ENCODE data around the gene RBMS1.
A peak's percentile ranks its signal among the peaks of the same experiment; 100 is the strongest.

The RBMS1 gene

DNA sequence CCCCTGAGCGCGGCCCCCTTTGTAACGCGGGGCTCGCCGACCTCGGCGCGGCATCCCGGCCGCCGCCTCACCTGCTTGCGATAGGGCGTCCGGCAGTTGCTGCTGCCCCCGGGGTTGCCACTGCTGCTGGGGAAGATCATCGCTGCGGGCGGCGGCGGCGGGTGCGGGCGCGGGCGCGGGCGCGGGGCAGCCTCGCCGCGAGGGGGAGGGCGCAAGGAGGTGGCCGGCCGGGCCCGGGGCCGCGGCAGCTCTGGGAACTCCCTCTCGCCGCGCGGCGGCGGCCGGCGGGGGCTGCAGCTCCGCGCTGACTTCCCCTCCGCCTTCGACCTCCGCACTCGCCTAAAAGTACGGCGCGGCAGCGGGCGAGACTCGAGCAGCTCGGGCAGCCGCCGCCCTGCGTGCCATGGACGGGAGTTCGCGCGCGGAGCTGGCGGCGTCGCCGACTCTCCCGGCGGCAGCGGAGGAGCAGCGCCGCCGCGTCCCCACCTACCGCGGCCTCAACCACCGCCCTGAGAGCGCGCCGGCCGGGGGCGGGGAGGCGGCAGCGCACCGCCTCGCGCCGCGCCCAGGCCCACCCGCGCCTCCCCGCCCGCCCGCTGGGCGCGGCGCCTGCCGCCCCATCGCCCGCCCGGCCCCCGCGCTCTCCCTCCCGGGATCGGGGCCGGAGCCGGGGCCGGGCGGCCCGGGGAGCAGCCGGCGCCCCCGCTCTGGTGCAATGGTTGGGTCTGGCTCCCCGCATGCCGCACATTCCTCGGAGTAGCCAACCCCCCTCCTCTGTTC, 86.0 kb downstream of the RBMS1 start:
- DNase-seq, result peak; percentile 63

DNA sequence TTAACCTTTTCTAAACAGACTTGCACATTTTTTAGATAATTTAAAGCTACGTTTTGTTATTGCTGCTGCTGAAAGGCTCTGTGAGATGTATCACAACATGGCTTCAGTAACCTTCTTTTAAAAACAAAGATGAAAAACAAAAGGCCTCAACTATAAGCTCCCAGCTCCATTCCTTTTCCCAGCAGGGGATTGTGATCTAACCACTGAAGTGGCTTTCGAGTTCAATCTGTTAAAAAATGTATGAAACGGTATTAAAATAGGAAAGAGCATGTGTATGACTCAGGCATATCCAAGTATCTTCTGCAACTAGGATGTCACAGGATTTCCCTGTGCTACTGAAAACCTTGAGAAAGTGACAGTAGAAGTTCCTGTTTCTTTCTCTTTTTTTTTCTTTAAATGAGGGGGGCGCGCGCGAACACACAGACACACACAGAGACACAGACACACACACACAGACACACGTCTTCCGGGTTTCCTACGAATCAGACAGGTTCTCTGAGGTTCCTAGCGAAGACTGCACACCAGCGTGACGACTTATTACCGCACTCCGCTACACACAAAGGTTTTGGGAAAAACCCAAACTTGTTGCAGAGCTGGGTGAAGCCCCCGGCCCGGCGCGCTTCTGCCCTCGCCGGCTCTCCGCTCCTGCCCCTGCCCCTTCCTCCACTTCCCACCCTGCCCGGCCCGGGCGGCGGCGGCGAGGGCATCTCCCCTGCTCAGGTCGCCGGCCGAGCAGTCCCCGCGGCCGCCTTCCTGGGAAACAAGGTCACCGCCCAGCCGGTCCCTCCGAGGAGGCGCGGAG, 86.8 kb downstream of the RBMS1 start:
- peak; percentile 78 for DNase-seq

DNA sequence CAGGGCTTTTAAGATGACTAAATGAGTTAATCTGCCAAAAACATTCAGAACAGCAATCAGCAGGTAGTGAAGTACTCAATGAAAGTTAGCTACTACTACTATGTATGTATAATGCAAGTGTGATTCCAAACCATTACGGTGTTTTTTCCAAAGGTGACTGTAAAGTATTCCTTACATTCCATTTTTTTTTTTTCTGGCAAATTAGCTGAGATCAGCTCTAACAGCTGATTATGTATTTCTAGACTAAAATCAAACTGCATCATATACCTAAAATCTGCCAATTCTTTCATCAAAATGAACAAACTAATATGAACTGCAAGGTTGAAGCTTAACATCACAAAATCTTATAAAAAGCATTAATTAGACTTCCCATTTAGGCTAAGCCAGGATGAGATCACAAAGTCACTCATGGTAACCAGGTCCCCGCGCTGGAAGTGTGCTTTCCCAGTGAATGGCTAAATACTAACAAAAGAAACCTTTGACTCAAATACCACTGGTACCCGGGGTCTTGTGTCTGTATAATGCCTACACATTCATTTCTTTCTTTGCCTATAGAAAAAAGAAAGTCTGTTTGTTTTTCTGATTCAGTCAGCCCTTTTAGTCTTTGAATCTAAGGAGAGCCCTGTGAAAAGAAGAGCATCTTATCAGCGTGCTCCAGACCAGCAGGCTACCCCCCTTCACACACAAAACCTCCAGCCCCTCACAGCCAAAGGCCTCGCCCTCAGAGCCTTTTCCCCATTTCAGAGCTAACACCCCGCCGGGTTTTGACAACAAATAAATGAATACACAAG, 88.3 kb downstream of the RBMS1 start:
- no peak for DNase-seq

DNA sequence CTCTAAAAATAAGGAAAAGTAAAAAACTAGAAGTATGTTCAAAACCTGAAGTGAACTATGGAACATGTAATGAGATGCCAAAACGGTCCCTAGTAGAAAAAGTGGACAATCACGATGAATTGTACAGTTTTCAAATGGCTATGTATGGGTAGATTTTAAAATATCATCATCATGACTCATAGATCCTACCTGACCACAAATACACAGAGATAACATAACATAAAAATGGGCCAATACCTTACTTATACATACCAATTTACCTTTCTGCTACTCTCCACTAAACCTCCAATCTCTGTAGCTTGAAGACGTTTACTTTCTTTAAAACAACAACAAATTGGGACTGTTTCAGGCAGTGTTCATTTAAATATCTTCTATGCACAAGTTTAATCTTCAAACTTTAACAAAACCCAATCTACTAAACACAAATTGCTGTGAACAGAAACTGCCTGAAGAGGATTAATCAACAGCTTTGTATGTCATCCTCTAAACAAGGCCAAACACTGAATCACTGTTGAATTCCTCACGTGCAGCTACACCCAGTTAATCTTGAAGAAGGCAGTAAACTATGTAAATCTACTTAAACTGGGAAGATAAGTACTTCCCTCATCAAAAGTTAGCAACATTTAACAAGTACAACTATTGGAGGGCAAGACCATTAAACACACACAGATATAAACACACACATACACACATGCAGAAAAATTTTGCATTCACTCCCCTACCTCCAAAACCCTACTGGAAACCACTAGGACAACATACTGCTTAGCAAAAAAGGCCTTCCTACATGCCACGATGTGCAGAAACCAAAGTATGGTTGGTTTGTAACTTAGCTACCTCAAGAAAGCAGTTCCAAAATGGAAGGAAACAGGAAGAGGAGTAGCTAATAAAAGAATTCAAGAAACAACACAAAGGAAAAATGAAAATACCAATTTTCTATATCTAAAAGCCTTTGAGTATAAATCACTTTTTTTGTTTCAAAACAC, 90.3 kb downstream of the RBMS1 start:
- DNase-seq, result peak; percentile 70

DNA sequence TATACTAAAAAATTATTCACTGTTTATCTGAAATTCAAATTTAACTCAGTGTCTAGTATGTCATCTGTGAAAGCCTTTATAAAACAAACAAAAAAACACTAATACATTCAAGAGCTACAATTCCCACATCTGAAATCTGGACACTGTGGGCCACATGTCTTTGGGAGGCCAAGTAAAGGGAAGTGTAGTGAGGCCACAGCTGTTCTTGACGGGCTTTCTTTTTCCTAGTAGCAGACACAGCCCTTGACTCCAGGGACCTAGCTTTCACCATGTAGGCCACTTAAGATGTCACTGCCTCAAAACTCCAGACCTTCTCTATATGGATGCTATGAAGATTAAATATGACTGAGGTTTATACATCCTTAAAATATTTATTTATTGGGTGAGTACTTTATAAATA, 91.1 kb downstream of the RBMS1 start:
- DNase-seq, result no peak

DNA sequence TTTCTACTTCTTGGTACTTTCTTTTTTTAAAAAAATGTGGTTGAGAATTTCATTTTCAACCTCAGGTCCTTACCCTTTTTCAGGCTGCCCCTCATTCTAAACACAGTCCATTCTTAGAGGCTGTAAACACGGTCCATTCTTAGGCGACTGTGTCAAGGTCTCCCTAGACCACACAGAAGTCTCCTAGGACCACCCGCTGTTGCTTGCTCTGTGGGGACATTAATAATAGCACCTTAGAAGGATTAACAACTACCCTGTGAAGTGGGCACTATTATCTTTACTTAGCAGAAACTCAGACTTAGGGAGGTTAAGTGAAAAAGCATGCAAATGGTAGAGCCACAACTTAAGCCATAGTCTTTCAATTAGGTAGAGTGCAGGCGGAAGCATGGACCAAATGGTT, 91.7 kb downstream of the RBMS1 start:
- DNase-seq, result no peak

DNA sequence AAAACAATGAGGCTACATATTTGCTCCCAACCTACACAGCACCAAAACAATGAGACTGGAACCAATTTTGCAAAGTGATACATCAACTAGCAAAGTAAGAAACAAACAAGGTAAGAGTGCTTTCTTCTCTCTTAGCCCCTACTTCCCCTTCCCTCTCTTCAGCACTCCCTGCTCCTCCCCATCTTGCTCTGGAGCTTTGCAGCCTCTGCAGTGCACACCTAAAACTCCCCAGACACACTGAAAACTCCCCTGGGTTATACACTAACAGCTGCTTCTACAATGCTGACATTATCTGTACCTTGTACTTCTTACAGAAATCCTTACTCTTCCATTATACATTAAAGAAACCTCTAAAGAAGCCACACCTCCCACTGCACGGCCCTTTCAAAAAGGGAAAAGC, 93.7 kb downstream of the RBMS1 start:
- no peak for DNase-seq

DNA sequence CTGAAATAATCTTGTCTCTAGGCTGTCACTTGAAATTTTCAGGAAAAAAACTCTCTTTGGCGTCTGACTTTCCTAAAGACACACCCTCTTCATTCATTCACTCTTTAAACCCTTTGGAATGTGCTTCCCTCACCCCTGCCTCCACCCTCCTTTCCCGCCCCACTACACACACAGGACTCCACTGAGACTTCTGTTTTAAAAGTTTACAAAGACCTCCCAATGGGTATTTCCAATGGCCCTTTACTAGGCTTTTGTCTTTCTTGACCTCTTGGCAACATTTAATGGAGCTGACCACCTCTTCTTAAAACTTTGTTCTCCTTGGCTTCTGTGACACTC, 96.1 kb downstream of the RBMS1 start:
- DNase-seq, result peak; percentile 71

DNA sequence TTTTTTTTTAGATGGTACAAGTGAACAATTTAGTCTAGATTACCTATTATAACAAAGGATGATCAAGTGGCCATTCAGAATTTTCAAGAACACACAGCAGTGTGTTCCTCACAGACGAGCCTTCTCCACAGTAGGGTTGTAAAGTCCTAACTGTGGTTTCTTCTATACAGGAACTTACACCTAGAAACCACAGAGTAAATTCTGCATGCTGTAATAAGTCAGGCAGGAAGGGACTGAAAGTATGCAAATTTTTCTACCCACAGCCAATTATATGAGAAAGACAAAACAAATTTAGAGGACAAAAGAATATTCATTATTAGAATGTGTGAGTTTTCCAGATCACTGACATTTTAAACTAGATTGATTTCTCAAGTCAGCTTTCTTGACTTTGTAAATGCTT, 99.5 kb downstream of the RBMS1 start:
- no peak for DNase-seq

DNA sequence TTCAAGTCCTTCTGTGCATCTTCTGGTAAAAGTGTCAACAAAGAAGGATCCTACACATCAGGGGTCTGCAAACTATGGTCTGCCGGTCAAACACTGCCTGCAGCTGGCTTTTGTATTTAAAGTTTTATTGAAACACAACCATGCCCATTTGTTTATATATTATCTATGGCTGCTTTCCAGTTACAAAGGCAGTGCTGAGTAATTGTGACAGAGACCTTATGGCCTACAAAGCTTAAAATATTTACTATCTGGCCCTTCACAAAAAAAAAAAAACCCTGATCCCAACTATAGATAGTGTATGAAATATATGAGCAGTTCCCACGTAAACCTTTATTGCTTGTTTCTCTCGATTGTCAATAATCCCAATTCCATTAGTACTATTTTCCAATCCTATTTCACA, 101.4 kb downstream of the RBMS1 start:
- DNase-seq, result no peak

DNA sequence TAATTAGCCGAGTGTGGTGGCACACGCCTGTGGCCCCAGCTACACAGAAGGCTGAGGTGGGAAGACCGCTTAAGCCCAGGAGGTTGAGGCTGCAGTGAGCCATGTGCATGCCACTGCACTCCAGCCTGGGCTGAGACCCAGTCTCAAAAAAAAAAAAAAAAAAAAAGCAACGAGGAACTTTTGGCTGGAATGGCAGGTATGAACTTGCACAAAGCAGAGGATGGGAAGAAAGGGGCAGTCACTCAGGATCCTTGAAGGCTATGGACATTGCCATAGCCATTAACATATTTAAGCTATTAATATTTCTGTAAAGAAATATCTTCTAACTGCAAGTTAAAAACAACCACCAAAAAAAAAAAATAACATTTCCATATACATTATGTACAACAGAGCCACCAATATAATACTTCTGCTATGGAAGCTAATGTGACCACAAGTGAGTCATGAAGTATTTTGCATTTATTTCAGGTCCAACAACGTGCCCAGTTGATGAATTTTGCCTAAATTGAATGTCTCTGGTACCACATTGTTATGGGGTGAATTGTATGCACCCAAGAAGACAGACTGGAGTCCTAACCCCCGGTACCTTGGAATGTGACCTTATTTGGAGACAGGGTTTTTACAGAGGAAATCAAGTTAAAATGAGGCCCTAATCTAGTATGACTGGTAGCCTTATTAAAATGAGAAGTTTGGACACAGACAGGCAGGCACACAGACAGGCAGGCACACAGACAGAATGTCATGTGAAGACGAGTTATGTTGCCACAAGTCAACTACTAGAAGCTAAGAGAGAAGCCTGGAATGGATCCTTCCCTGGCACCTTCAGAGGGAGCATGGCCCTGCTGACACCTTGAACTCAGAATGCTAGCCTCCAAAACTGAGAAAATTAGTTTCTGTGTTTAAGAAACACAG, 102.8 kb downstream of the RBMS1 start:
- no peak for DNase-seq

DNA sequence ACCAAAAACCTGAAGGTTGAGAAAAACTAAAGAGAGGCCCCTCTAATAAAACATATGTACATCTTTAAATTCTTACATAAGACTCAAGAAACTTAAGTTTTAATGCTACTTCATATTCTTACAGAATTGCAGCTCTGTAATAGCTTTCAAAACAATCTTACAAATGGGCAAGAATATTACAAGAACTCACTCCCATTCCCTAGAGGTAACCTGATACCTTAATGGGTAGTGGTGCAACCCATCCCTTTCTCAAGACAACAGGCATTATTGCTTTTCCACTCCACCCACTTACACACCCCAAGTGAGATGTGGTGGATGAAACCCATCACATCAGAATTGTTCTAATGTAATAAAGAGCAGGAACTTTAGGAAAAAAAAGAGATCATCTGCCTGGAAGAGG, 103.7 kb downstream of the RBMS1 start:
- no peak for DNase-seq

DNA sequence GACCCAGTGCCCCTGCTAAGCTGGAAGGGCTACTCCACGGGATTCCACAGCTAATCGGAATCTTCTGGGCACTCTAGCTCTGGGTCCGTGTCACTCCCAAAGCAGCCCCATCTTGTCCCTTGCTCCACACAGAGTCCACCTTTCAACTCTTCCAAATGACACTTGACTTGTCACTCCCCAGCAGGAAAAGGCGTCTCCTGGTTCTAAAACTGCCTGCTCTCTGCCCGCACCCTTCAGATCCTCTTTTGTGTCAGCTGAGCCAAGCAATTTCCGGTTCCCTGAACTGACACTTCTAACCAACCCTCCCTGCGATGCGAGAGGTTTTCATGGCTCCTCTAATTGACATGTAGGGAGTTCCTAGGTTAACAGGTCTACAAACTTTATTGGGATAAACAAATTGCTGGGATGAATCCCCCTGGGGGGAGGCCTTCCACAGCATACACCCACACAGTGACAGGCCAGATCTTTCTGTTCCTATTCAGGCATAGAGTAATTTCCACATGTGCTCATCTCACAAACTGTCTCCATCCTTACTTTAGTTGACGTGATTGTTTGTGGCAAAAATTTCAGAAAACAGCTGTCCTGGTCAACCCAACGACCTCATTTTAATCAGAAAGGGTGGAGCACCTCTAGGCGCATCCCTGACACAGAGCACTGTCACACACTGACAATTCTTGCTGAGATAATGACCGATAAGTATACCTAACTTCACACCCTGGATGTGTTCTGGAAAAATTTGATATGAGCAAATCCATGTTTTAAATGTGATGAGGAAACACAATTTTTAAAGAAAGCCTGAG, 104.9 kb downstream of the RBMS1 start:
- no peak for DNase-seq

DNA sequence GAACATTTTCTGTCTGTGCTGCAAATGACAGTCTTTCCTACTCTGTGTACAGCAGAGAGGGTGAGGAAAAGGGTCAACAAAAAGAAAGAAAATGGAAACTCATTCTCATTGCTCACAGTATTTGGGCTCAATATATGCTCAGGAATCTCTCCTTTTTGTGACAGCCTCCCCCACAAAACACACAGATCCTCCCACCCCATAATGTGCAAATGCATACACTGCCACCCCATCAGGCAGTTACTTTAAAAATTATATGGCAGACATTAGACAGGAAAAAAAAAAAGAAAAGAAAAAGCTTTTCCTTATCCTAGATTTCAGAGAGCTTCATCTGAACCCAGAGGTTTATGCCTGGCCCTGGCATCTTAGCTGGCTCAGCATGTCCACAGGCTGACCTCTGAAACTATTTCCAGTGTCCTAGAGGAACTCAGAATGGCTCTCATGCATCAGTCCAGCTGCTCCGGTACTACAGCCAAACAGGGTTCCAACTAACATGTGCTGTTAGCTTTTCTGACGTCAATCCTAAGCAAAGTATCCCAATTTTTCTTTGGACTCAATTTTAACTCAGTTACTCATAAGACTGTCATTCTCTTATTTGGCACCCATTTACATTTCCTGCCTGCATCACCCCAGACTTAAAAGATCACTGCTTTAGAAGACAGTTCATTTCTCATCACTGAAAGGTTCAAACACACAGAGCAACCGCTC, 105.9 kb downstream of the RBMS1 start:
- peak; percentile 89 for DNase-seq

DNA sequence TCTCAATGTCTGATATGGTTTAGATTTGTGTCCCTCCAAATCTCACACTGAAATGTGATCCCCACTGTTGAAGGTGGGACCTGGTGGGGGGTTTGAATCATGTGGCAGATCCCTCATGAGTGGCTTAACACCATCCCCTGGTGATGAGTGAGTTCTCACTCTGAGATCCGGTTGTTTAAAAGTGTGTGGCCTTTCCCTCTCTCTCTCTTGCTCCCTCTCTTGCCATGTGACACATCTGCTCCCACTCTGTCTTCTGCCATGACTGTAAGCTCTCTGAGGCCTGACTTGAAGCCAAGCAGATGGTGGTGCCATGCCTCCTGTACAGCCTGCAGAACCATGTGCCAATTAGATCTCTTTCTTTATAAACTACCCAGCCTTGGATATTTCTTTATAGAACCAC, 108.8 kb downstream of the RBMS1 start:
- no peak for DNase-seq

DNA sequence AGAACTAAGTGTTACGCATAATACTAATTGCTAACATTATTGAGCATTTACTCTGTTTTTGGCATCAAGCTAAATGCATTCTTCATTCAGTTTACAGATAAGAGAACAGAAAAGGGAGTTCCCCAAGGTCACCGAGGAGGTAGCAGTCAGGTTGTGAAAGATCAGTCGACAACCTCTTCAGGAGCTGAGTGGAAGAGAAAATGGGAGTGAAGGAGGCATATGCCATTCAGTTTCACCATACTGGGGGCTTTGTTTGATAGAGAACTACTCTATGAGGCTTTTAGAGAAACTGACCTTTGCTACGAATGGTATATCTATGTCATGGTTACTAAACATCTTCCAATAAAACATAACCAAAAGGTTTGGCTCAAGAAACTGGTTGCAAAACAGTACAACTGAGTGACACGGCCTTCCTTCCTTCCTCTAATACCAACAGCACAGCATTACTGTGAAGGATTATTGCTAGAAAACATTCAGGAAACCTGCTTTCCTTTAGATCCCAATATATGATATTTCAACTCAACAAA, 112.1 kb downstream of the RBMS1 start:
- peak; percentile 87 for DNase-seq

DNA sequence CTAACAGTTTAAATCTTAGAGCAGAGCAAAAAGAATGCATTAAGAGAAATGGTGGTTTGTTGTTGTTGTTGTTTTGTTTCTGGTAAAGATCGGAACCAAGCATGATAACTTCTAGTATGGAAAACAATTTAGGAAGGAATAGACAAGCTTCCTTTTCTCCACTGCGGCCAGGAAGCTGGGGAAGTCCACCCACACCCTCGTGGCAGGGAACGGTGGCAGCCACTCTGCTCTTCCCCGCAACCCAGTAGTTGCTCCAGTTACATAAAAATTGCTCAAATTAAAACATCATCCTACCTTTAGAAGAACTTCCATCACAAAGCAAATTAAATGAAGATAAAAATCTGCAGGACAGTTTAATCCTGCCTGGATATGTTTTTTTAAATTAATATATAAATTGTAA, 113.0 kb downstream of the RBMS1 start:
- no peak for DNase-seq

DNA sequence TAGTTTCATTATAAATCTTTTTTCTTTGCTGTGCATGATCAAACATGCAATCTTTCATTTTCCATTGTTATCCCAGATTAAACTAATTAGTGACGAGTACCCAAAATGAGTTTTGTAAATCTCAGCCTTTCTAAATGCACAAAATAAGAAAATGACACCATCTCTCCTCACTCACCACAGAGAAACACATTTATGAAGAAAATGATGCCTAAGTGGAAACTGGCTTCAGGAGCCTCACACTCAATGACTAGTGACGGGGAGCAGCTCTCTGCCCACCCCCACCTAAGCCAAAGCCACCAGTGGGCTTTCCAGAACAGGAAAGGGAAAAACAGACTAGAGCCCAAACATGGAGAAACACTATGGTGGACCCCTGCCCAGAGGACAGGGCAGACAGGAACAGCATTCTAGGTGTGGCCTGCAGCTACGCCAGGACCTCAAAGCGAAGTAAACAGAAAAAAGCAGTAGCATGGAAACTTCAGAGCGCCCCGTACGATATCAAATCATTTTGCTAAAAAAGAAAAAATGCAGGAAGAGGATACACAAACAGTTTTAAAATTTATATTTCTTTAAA, 113.5 kb downstream of the RBMS1 start:
- no peak for DNase-seq

DNA sequence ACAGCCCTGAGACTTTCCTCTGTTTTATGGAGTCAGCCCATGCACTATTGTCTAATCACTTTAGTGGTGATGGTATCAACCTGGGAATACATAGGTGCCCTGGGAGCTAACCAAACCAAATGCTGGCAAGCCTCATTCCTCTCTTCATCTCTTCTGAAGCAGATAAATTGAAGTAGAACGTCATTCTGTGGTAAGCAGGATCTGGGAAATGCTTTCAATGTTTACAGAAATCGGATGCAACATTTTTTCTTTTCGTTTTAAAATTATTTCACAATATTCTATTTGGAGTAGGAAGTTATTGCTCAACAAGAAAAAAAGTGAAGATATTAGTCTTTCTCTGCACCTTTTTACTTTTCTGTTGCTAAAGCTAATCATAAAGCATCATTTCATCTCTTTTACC, 114.2 kb downstream of the RBMS1 start:
- peak; percentile 92 for DNase-seq
